Transverse colon (tissue), 3 donors: ENCODE data around the gene ORMDL3.

Experiments
- EP300 ChIP-seq: sonication (generic); formaldehyde crosslinking; IDR thresholded peaks from one replicate; pipeline ENCODE4 v1.6.1; 2017; ENCODE audit warnings: antibody characterized with exemption, low read depth
- POLR2A ChIP-seq: fragments of 450-650 bp; IDR thresholded peaks from one replicate; pipeline ENCODE4 v1.6.1; 2016; ENCODE audit warnings: antibody characterized with exemption, mild to moderate bottlenecking, moderate library complexity
- TF ChIP-seq, protein P1 (sequence below), 5 experiments: fragments of 200-600 bp in 3 of 5; fragments of 450-650 bp in 2 of 5; sonication (generic) in 3 of 5; IDR thresholded peaks; 1 replicate in 2 of 5; 2 replicates in 3 of 5; pipeline ENCODE4 v1.5.1; 2016 to 2017; ENCODE audit warnings: antibody characterized with exemption in 5 of 5, inconsistent platforms in 3 of 5, mild to moderate bottlenecking in 2 of 5, moderate library complexity in 1 of 5

DNA sequence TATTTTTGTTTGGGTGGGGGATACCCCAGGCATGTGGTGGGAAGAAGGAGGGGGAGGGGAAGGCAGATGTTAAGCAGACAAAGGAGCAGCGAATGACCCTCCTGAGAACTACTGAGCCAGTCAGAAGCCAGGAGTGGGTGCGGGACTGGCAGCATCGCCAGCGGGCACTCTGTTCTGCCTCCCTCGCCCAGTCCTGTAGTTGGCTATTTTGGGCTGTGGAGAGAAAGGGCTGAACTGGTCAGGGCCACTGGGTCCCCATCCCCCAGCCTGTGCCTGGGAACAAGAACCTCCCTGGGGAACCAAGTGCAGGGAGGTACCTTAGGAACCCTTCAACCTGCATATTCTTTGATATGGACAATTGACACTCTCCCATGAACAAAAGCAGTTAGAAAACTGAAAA, 6.5 kb upstream of the ORMDL3 start:
- TF ChIP-seq, protein P1, sequence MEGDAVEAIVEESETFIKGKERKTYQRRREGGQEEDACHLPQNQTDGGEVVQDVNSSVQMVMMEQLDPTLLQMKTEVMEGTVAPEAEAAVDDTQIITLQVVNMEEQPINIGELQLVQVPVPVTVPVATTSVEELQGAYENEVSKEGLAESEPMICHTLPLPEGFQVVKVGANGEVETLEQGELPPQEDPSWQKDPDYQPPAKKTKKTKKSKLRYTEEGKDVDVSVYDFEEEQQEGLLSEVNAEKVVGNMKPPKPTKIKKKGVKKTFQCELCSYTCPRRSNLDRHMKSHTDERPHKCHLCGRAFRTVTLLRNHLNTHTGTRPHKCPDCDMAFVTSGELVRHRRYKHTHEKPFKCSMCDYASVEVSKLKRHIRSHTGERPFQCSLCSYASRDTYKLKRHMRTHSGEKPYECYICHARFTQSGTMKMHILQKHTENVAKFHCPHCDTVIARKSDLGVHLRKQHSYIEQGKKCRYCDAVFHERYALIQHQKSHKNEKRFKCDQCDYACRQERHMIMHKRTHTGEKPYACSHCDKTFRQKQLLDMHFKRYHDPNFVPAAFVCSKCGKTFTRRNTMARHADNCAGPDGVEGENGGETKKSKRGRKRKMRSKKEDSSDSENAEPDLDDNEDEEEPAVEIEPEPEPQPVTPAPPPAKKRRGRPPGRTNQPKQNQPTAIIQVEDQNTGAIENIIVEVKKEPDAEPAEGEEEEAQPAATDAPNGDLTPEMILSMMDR (IDR thresholded peaks at IDR 0.05): no peak
- TF ChIP-seq EP300: no peak
- TF ChIP-seq POLR2A: no peak
